ENCODE measurements around the gene RPA1.

Gene RPA1

DNA sequence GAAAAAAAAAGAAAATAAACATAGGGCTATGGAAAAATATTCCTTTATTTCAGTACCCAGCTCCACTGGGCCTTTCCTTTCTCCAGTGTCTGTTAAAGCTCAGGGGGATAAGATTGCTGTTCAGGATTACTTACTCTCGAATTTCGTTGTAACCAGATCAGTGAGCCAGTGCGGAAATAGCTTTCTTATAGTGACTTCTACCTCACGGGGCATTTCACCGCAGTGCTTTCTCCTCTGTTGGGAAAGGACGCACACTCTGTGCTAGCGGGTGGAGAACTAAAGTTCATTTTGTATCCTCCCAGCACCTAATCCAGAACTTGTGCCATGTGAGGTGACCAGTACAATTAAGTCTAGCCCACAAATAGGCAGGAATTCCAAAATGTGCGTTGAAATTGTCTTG lies 38.3 kb downstream of the RPA1 start:
- no peaks in the 10 kb centered on the region for H3K9me2 ChIP-seq (replicated peaks; ENCODE audit: insufficient read depth, low read length)
- no peak overlapping the region for H3K27ac ChIP-seq (ENCODE audit: low read depth, low read length)
- H3K79me2 ChIP-seq (ENCODE audit: insufficient read depth, low read length), result peaks cover 15% of the 10 kb centered on the region
- TF ChIP-seq, protein P1, sequence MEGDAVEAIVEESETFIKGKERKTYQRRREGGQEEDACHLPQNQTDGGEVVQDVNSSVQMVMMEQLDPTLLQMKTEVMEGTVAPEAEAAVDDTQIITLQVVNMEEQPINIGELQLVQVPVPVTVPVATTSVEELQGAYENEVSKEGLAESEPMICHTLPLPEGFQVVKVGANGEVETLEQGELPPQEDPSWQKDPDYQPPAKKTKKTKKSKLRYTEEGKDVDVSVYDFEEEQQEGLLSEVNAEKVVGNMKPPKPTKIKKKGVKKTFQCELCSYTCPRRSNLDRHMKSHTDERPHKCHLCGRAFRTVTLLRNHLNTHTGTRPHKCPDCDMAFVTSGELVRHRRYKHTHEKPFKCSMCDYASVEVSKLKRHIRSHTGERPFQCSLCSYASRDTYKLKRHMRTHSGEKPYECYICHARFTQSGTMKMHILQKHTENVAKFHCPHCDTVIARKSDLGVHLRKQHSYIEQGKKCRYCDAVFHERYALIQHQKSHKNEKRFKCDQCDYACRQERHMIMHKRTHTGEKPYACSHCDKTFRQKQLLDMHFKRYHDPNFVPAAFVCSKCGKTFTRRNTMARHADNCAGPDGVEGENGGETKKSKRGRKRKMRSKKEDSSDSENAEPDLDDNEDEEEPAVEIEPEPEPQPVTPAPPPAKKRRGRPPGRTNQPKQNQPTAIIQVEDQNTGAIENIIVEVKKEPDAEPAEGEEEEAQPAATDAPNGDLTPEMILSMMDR (IDR thresholded peaks at IDR 0.05; ENCODE audit: insufficient read depth, low read length, poor library complexity, severe bottlenecking), result no peak
- no peak for TF ChIP-seq EZH2phosphoT487 (conservative IDR thresholded peaks at IDR 0.05; ENCODE audit: low read length)
- H3F3A ChIP-seq (ENCODE audit: insufficient read depth), result peaks cover 6% of the 10 kb centered on the region; the same call in 1 of the 2 replicates
- H3K36me3 ChIP-seq (ENCODE audit: low read length), result peaks cover 19% of the 10 kb centered on the region
- no peak overlapping the region for H2AFZ ChIP-seq (ENCODE audit: low read depth, low read length, severe bottlenecking)
- H3K4me2 ChIP-seq (ENCODE audit: low read depth, low read length, poor library complexity, severe bottlenecking), result no peak overlapping the region
- H3K27me3 ChIP-seq (ENCODE audit: low read length), result no peaks in the 10 kb centered on the region
- H4K20me1 ChIP-seq (ENCODE audit: low read depth, low read length), result no peaks in the 10 kb centered on the region; the same call in 1 of the 2 replicates
- H3K4me3 ChIP-seq (ENCODE audit: insufficient read depth, low read length, poor library complexity, severe bottlenecking), result no peak overlapping the region
- no peak overlapping the region for H3K9ac ChIP-seq (ENCODE audit: low read length)
- no peaks in the 10 kb centered on the region for H3K9me3 ChIP-seq (ENCODE audit: insufficient read depth, low read length)

DNA sequence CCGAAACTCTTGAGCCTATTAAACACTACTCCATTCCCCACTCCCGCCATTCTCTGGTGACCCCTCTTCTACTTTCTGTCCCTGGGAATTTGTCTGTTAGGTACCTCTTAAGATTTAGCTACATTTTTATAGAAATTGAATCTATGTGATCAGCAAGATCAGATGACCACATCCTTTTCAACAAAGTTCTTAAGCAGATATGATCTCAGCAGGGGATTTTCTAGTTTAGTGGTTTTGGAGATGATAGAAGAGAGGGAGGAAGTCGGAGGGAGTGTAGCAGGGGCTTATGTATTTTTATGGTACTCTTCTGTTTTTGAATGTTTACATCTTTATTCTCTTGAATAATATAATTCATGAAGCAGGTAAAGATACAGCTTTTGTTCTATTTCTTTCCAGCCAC lies 40.8 kb downstream of the RPA1 start:
- TF ChIP-seq, protein P1 (IDR thresholded peaks at IDR 0.05; ENCODE audit: insufficient read depth, low read length, poor library complexity, severe bottlenecking), result no peak
- no peak for TF ChIP-seq EZH2phosphoT487 (conservative IDR thresholded peaks at IDR 0.05; ENCODE audit: low read length)
- Histone ChIP-seq H3K4me2 (ENCODE audit: low read depth, low read length, poor library complexity, severe bottlenecking) (no peak overlapping the region), H3F3A (ENCODE audit: insufficient read depth) (no peaks in the 10 kb centered on the region), H3K9me3 (ENCODE audit: insufficient read depth, low read length) (no peaks in the 10 kb centered on the region), H3K27me3 (ENCODE audit: low read length) (no peaks in the 10 kb centered on the region), H3K4me3 (ENCODE audit: insufficient read depth, low read length, poor library complexity, severe bottlenecking) (no peak overlapping the region), H3K27ac (ENCODE audit: low read depth, low read length) (no peak overlapping the region), H2AFZ (ENCODE audit: low read depth, low read length, severe bottlenecking) (no peak overlapping the region), H3K9me2 (replicated peaks; ENCODE audit: insufficient read depth, low read length) (no peaks in the 10 kb centered on the region), H3K9ac (ENCODE audit: low read length) (no peak overlapping the region), H3K36me3 (ENCODE audit: low read length) (peaks cover 33% of the 10 kb centered on the region), H4K20me1 (ENCODE audit: low read depth, low read length) (no peaks in the 10 kb centered on the region; the same call in 1 of the 2 replicates), H3K79me2 (ENCODE audit: insufficient read depth, low read length) (peaks cover 15% of the 10 kb centered on the region)

DNA sequence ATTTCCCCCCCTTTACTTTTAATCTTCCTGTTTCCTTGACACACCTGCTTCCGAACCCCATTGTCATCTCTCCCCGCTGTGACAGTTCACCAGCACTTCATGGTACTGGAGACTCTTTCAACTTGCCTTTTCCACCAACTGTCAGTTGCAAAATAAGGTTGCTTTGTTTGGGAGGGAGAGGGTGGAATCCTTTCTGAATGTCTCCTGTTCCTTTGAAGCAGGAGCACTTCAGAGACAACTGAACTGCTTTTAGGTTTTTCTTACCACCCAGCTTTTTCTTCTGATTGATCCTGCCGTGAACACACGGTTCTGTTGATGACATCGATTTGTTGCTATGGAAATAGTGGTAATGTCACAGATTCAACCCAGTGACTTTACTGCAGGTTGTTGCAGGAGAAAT lies 42.0 kb downstream of the RPA1 start:
- Histone ChIP-seq H3K9me3 (ENCODE audit: insufficient read depth, low read length) (no peaks in the 10 kb centered on the region), H3F3A (ENCODE audit: insufficient read depth) (no peaks in the 10 kb centered on the region), H3K4me2 (ENCODE audit: low read depth, low read length, poor library complexity, severe bottlenecking) (no peak overlapping the region), H2AFZ (ENCODE audit: low read depth, low read length, severe bottlenecking) (no peak overlapping the region), H4K20me1 (ENCODE audit: low read depth, low read length) (peaks cover 2% of the 10 kb centered on the region; the same call in 1 of the 2 replicates), H3K9ac (ENCODE audit: low read length) (no peak overlapping the region), H3K36me3 (ENCODE audit: low read length) (peaks cover 41% of the 10 kb centered on the region), H3K79me2 (ENCODE audit: insufficient read depth, low read length) (peaks cover 10% of the 10 kb centered on the region), H3K9me2 (replicated peaks; ENCODE audit: insufficient read depth, low read length) (no peaks in the 10 kb centered on the region), H3K27me3 (ENCODE audit: low read length) (no peaks in the 10 kb centered on the region), H3K27ac (ENCODE audit: low read depth, low read length) (no peak overlapping the region), H3K4me3 (ENCODE audit: insufficient read depth, low read length, poor library complexity, severe bottlenecking) (no peak overlapping the region)
- TF ChIP-seq EZH2phosphoT487 (conservative IDR thresholded peaks at IDR 0.05; ENCODE audit: low read length), result no peak
- TF ChIP-seq, protein P1 (IDR thresholded peaks at IDR 0.05; ENCODE audit: insufficient read depth, low read length, poor library complexity, severe bottlenecking), result no peak

All from SU-DHL-6 (cell line).